Measurements from ENCODE around the gene KRT28.

DNA sequence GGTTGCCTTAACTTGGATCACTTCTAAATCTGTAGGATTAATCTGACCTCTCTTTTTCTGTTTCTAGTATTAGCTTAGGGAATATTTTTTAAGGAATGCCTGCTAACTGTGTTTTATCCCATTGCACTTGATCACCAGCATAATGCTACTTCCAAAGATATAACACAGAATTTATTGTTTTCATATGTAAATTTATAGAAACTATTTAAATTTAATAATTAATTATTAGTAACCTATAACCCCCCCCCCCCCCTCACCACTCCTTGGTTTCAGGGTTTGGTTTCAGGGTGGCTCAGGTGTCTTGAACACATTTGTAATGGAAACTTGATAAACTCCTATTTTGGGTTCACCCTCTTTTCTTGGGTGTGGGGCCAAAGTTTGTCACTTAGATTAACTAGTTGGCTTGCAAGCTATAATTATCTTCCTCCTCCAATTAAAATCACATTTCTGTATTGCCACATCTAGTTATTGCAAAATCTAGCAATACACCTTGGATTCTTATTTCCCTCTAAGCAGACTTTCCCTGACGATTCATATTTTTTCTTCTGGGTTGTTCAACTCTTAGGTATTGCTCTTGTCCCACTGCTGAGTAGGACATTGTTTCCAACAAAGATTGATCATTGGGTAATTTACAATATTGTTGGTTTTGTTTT lies 49.0 kb upstream of the KRT28 start:
- TF ChIP-seq CTCF (conservative IDR thresholded peaks at IDR 0.05; ENCODE audit: low read length) (no peak), EZH2phosphoT487 (IDR thresholded peaks at IDR 0.05; ENCODE audit: borderline replicate concordance) (no peak)
